OCI-LY7 (cell line): ENCODE data around the gene FAM181A. TPM values are rescaled to one million over a fixed set of nuclear protein-coding genes. Genes with fewer than 3 reads are reported as not detected.

Experiments used
- BruUV-seq: library from RNA; stranded (reverse); fragments of 400-500 nt; replicated peaks from 2 replicates; lab custom pipeline; 2021; lab: Mats Ljungman, UMichigan
- CTCF ChIA-PET: fragments of 300-600 bp; sonication (Branson Sonifier 250); formaldehyde crosslinking; loops from one replicate; lab custom pipeline; 2022; ENCODE audit warnings: antibody characterized with exemption; ENCODE audit not compliant: unreplicated experiment; lab: Charles Lee
- POLR2A ChIA-PET: fragments of 300-600 bp; sonication (Branson Sonifier 250); formaldehyde crosslinking; loops from one replicate; lab custom pipeline; 2022; ENCODE audit warnings: antibody characterized with exemption; lab: Charles Lee
- DNase-seq: peaks from one replicate; pipeline ENCODE4 v3.0.0-alpha.2; 2015; ENCODE audit warnings: low spot score
- H2AFZ ChIP-seq: fragments of 200-600 bp; sonication (generic), shearing (Covaris generic); 2 replicates; pipeline ENCODE4 v1.6.1; 2014; ENCODE audit warnings: mild to moderate bottlenecking, antibody characterized with exemption, low read length, moderate library complexity
- H3K27ac ChIP-seq: fragments of 200-600 bp; sonication (generic); 2 replicates; pipeline ENCODE4 v1.5.1; 2014; ENCODE audit warnings: mixed run types, low read depth, mild to moderate bottlenecking, moderate library complexity, low read length, inconsistent platforms; ENCODE audit not compliant: poor library complexity, severe bottlenecking
- H3K36me3 ChIP-seq: fragments of 200-600 bp; sonication (generic); 2 replicates; pipeline ENCODE4 v1.6.1; 2014; ENCODE audit warnings: mild to moderate bottlenecking, antibody characterized with exemption, low read length, moderate library complexity, mixed read lengths; ENCODE audit not compliant: insufficient read depth
- H3K4me1 ChIP-seq: fragments of 200-600 bp; sonication (generic); 2 replicates; pipeline ENCODE4 v1.5.1; 2014; ENCODE audit warnings: mild to moderate bottlenecking, low read length; ENCODE audit not compliant: insufficient read depth, poor library complexity, severe bottlenecking
- H3K4me2 ChIP-seq: fragments of 200-600 bp; sonication (generic); 2 replicates; pipeline ENCODE4 v1.6.1; 2014; ENCODE audit warnings: mild to moderate bottlenecking, low read length
- H3K4me3 ChIP-seq: fragments of 200-600 bp; sonication (generic); 2 replicates; pipeline ENCODE4 v1.5.1; 2014; ENCODE audit warnings: mild to moderate bottlenecking, low read depth, low read length; ENCODE audit not compliant: poor library complexity, severe bottlenecking
- H3K79me2 ChIP-seq: fragments of 200-600 bp; sonication (generic); 2 replicates; pipeline ENCODE4 v1.6.1; 2016; ENCODE audit warnings: low read depth, mild to moderate bottlenecking, low read length, moderate library complexity, mixed read lengths; ENCODE audit not compliant: insufficient read depth
- H3K9me2 ChIP-seq: fragments of 200-600 bp; sonication (generic); 2 replicates; pipeline ENCODE4 v1.6.1; 2016; ENCODE audit warnings: mild to moderate bottlenecking, low read length, mixed read lengths; ENCODE audit not compliant: insufficient read depth
- H3K9me3 ChIP-seq: fragments of 200-600 bp; sonication (generic); 2 replicates; pipeline ENCODE4 v1.6.1; 2014; ENCODE audit warnings: mild to moderate bottlenecking, mixed run types, low read length, mixed read lengths
- H4K20me1 ChIP-seq: fragments of 200-600 bp; sonication (generic); 2 replicates; pipeline ENCODE4 v1.6.1; 2014; ENCODE audit warnings: mild to moderate bottlenecking, antibody characterized with exemption, low read length, moderate library complexity, mixed read lengths; ENCODE audit not compliant: insufficient read depth
- EZH2phosphoT487 ChIP-seq: fragments of 200-600 bp; sonication (generic); IDR thresholded peaks from 2 replicates; pipeline ENCODE4 v1.6.1; 2018; ENCODE audit warnings: low read depth, borderline replicate concordance, mild to moderate bottlenecking, mixed run types, antibody characterized with exemption, low read length, moderate library complexity, mixed read lengths
- intact Hi-C: fragments of 100-400 bp; cut with micrococcal nuclease; formaldehyde crosslinking; loops from one replicate; pipeline ENCODE4 v1.10.0; 2022; ENCODE audit not compliant: unreplicated experiment
- total RNA-seq, 2 experiments: library from RNA; depleted of rRNA in 1 of 2; stranded (reverse); fragments of >200 nt in 1 of 2; shearing (Covaris generic) in 1 of 2; gene quantifications; 2 replicates each; pipeline ENCODE4 v1.2.3, GENCODE V29; 2014 to 2022
- TF ChIP-seq, protein P1 (sequence below): fragments of 200-600 bp; sonication (generic); conservative IDR thresholded peaks from 2 replicates; pipeline ENCODE4 v1.5.1; 2014; ENCODE audit warnings: mild to moderate bottlenecking, antibody characterized with exemption, low read length, moderate library complexity, mixed read lengths

Gene FAM181A
- total RNA-seq, 2 experiments from 2014 or later = not detected

DNA sequence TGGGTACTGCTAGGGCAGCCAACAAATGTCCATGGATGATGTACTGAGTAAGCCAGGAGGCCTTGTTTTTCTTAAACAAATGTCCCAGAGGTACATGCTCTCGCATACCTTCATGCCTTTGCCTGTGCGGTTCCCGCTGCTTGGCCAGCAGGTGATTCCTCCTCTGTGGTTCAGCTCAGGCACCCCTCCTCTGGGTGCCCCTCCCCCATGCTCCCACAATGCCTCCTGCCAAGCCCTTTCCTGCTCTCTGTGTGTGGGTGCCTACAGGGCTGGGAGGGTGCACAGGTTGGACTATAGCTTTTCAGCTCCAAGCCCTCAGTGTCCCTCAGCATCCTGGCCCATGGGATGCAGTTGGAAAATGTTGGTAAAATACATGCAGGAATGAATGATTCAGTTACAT is 25.7 kb downstream of the FAM181A start:
- CTCF ChIA-PET = interaction anchor here (0.9 to 1.4 kb wide), 7 partner anchors 10 to 47 kb away, joined by 3 to 7 read pairs (median 3); no protein-coding TSS in a partner anchor
- H3K4me1 ChIP-seq = peaks cover 54% of the 10 kb centered on the region
- BruUV-seq = no TSS peak
- peak overlapping the region; percentile 67 for H3K4me3 ChIP-seq
- intact Hi-C loops = loop anchor here (10.0 kb wide), 2 partner anchors 1202 to 1712 kb away; partner anchors contain the start of gene DICER1
- no peak for DNase-seq
- no peak overlapping the region for H2AFZ ChIP-seq
- H3K9me3 ChIP-seq = no peaks in the 10 kb centered on the region
- POLR2A ChIA-PET = interaction anchor here (0.8 to 1.3 kb wide), 4 partner anchors 10 to 18 kb away, joined by 3 to 5 read pairs (median 4); no protein-coding TSS in a partner anchor
- no peaks in the 10 kb centered on the region for H3K9me2 ChIP-seq
- no peak overlapping the region for H3K27ac ChIP-seq
- TF ChIP-seq, protein P1, sequence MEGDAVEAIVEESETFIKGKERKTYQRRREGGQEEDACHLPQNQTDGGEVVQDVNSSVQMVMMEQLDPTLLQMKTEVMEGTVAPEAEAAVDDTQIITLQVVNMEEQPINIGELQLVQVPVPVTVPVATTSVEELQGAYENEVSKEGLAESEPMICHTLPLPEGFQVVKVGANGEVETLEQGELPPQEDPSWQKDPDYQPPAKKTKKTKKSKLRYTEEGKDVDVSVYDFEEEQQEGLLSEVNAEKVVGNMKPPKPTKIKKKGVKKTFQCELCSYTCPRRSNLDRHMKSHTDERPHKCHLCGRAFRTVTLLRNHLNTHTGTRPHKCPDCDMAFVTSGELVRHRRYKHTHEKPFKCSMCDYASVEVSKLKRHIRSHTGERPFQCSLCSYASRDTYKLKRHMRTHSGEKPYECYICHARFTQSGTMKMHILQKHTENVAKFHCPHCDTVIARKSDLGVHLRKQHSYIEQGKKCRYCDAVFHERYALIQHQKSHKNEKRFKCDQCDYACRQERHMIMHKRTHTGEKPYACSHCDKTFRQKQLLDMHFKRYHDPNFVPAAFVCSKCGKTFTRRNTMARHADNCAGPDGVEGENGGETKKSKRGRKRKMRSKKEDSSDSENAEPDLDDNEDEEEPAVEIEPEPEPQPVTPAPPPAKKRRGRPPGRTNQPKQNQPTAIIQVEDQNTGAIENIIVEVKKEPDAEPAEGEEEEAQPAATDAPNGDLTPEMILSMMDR = no peak
- TF ChIP-seq EZH2phosphoT487 = no peak
- H3K36me3 ChIP-seq = peaks cover 8% of the 10 kb centered on the region; the same call in 1 of the 2 replicates
- H3K4me2 ChIP-seq = peak overlapping the region; percentile 95
- H4K20me1 ChIP-seq = no peaks in the 10 kb centered on the region
- H3K79me2 ChIP-seq = no peaks in the 10 kb centered on the region; the same call in 1 of the 2 replicates

DNA sequence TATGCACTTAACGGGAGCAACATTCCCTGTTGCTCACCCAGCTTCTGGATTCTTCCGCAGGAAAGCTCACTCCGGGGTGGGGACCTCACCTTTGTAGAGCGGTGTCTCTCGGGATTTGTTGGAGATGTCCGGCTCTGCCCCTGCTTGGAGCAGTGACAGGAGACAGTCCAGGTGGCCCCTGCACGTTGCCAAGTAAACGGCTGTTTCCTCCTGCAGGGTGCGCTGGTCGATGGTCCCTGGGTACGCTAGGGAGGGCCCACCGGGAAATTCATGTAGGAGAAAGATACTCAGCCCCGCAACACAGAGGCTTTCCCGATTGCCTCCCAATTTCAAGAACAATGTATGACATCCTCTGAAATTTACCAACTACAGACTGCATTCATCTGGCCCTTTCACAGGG is 26.1 kb downstream of the FAM181A start:
- Histone ChIP-seq H3K4me2 (peak overlapping the region; percentile 95), H3K4me3 (peak overlapping the region; percentile 67)
- POLR2A ChIA-PET = interaction anchor here (0.8 to 1.3 kb wide), 4 partner anchors 9 to 18 kb away, joined by 3 to 5 read pairs (median 4); no protein-coding TSS in a partner anchor

More for the DNA sequence above, 26.1 kb downstream of the FAM181A start:
- no peaks in the 10 kb centered on the region for H3K9me2 ChIP-seq
- peak overlapping the region; percentile 92 for H3K27ac ChIP-seq
- CTCF ChIA-PET = interaction anchor here (1.0 to 1.4 kb wide), 6 partner anchors 9 to 46 kb away, joined by 3 to 7 read pairs (median 3); no protein-coding TSS in a partner anchor
- H2AFZ ChIP-seq = peak overlapping the region; percentile 49; the same call in 1 of the 2 replicates
- H4K20me1 ChIP-seq = no peaks in the 10 kb centered on the region
- peak; percentile 49 for DNase-seq
- no TSS peak for BruUV-seq
- H3K79me2 ChIP-seq = no peaks in the 10 kb centered on the region; the same call in 1 of the 2 replicates
- H3K36me3 ChIP-seq = peaks cover 8% of the 10 kb centered on the region; the same call in 1 of the 2 replicates
- H3K9me3 ChIP-seq = no peaks in the 10 kb centered on the region
- H3K4me1 ChIP-seq = peaks cover 59% of the 10 kb centered on the region
- intact Hi-C loops = loop anchor here (10.0 kb wide), 2 partner anchors 1202 to 1712 kb away; partner anchors contain the start of gene DICER1
- TF ChIP-seq, protein P1 = peak; percentile 73
- no peak for TF ChIP-seq EZH2phosphoT487
